K562 (cell line): ENCODE results near the gene ORM1. TPM values are rescaled to one million over a fixed set of nuclear protein-coding genes. Genes with fewer than 3 reads are reported as not detected.

Experiments
- ATF3 ChIP-seq, 2 experiments: fragments of 450-650 bp in 1 of 2; sonication (generic) in 1 of 2; formaldehyde crosslinking in 1 of 2; IDR thresholded peaks in 1 of 2; conservative IDR thresholded peaks in 1 of 2; 2 replicates each; pipeline versions ENCODE4 v1.6.1 to v1.8.1; 2016 to 2023; ENCODE audit warnings: mild to moderate bottlenecking in 2 of 2, moderate library complexity in 2 of 2, inconsistent platforms in 1 of 2, missing genetic modification reagents in 1 of 2
- CEBPB ChIP-seq: fragments of 450-650 bp; IDR thresholded peaks from 2 replicates; pipeline ENCODE4 v1.6.1; 2016; ENCODE audit warnings: missing genetic modification characterization, missing compliant biosample characterization
- ELK1 ChIP-seq: sonication (generic); formaldehyde crosslinking; IDR thresholded peaks from 2 replicates; pipeline ENCODE4 v1.8.1; 2022; ENCODE audit warnings: missing genetic modification reagents
- GATAD2A ChIP-seq: fragments of 450-650 bp; IDR thresholded peaks from 2 replicates; pipeline ENCODE4 v1.6.1; 2017
- HBP1 ChIP-seq: fragments of 450-650 bp; formaldehyde crosslinking; IDR thresholded peaks from 2 replicates; pipeline ENCODE4 v1.4.0; 2022; ENCODE audit warnings: missing genetic modification characterization
- KDM1A ChIP-seq, 2 experiments: fragments of 450-650 bp; IDR thresholded peaks; 2 replicates each; pipeline ENCODE4 v1.6.1; 2016; ENCODE audit warnings: mild to moderate bottlenecking in 2 of 2
- MGA ChIP-seq: fragments of 450-650 bp; IDR thresholded peaks from 2 replicates; pipeline ENCODE4 v1.6.1; 2016; ENCODE audit warnings: mild to moderate bottlenecking, moderate library complexity
- RNF2 ChIP-seq: sonication (generic); IDR thresholded peaks from 2 replicates; pipeline ENCODE4 v1.6.1; 2016
- ZNF12 ChIP-seq: sonication (generic); formaldehyde crosslinking; IDR thresholded peaks from 2 replicates; pipeline ENCODE4 v1.4.0; 2020; ENCODE audit warnings: mild to moderate bottlenecking, missing genetic modification reagents
- ZNF316 ChIP-seq: fragments of 450-650 bp; IDR thresholded peaks from 2 replicates; pipeline ENCODE4 v1.6.1; 2016
- ZNF507 ChIP-seq: conservative IDR thresholded peaks from 2 replicates; pipeline ENCODE4 v1.6.1; 2017; ENCODE audit warnings: missing genetic modification characterization, missing compliant biosample characterization
- polyA plus RNA-seq, 8 experiments: library from polyadenylated mRNA; depleted of rRNA in 4 of 8; stranded (reverse) in 5 of 8; unstranded in 3 of 8; fragments of >200 nt; fragmentation: Nextera tagmentation in 2 of 8; fragmentation: Illumina TruSeq in 1 of 8; extraction: Ambion mirVana in 2 of 8; extraction: Trizol in 1 of 8; gene quantifications; 2 replicates each; pipeline versions ENCODE4 v1.2.1 to v1.2.3, GENCODE V29; 2011 to 2014; ENCODE audit warnings: inconsistent platforms in 1 of 8, missing spikeins in 1 of 8
- total RNA-seq, 7 experiments: library from RNA; depleted of rRNA in 6 of 7; stranded (reverse); fragments of >200 nt in 6 of 7; fragmentation: Illumina TruSeq in 2 of 7; extraction: Trizol in 2 of 7; gene quantifications; 2 replicates each; pipeline versions ENCODE4 v1.2.1 to v1.2.3, GENCODE V29; 2011 to 2021; ENCODE audit warnings: low replicate concordance in 1 of 7

ORM1 gene
- total and polyA plus RNA-seq, 9 of the 15 experiments (the other 6 are each of a cell fraction or from before 2014, with no cell fraction given): 2.9 TPM; not detected in 8

GRCh38 chr9:114317665-114318357 lies 5.1 kb upstream of the ORM1 start (continued):
- TF ChIP-seq MGA: 0 out of 2 replicates have a peak, but pooled peaks have one; percentile 32
- no peak for TF ChIP-seq ZNF316
- no peak for TF ChIP-seq KDM1A (IDR thresholded peaks at IDR 0.05)
- TF ChIP-seq ATF3 (IDR thresholded peaks at IDR 0.05): peak; percentile 85
- TF ChIP-seq ATF3 (CRISPR knock-in tag; conservative IDR thresholded peaks at IDR 0.05): no peak
- TF ChIP-seq ELK1 (CRISPR knock-in tag): no peak
- TF ChIP-seq GATAD2A: no peak
- peak; percentile 60; the same call in 1 of the 2 replicates for TF ChIP-seq CEBPB
- no peak for TF ChIP-seq ZNF507 (tag)
- no peak for TF ChIP-seq HBP1 (CRISPR knock-in tag)
- TF ChIP-seq RNF2: 0 out of 2 replicates have a peak, but pooled peaks have one; percentile 24
- TF ChIP-seq ZNF12 (CRISPR knock-in tag): no peak
